Measurements from ENCODE around the gene PLSCR4. TPM values are rescaled to one million over a fixed set of nuclear protein-coding genes. Genes with fewer than 3 reads are reported as not detected.

PLSCR4 gene
- total and polyA plus RNA-seq, 2 of the 4 experiments (the other 2 are of a cell fraction), result 3.8 to 4.4 TPM

GRCh38 chr3:146152834-146153233, 98.1 kb downstream of the PLSCR4 start:
- no peak overlapping the region for H3K27ac ChIP-seq (ENCODE audit: insufficient read depth, low read length)
- H3K23ac ChIP-seq (ENCODE audit: low read depth, low read length), result no peak overlapping the region
- no peak overlapping the region for H4K91ac ChIP-seq (ENCODE audit: insufficient read depth, low read depth, low read length)
- TF ChIP-seq RCOR1 (IDR thresholded peaks at IDR 0.05; ENCODE audit: insufficient replicate concordance, low read length) (no peak), SMC3 (IDR thresholded peaks at IDR 0.05; ENCODE audit: low read depth, low read length) (no peak), RFX5 (IDR thresholded peaks at IDR 0.05; ENCODE audit: low read depth, low read length) (no peak), POLR2A (IDR thresholded peaks at IDR 0.05; ENCODE audit: low read depth, low read length) (no peak), CEBPB (IDR thresholded peaks at IDR 0.05; ENCODE audit: low read depth, low read length) (no peak), FOS (IDR thresholded peaks at IDR 0.05; ENCODE audit: low read depth, low read length) (no peak), CHD1 (IDR thresholded peaks at IDR 0.05; ENCODE audit: low read depth, low read length) (no peak), RAD21 (IDR thresholded peaks at IDR 0.05; ENCODE audit: low read length) (no peak), MAFK (IDR thresholded peaks at IDR 0.05; ENCODE audit: low read depth, low read length) (no peak), BHLHE40 (IDR thresholded peaks at IDR 0.05; ENCODE audit: low read depth, low read length) (no peak), NFE2L2 (IDR thresholded peaks at IDR 0.05; ENCODE audit: low read depth, low read length) (no peak), CTCF (conservative IDR thresholded peaks at IDR 0.05; ENCODE audit: low read depth, low read length) (no peak), MXI1 (IDR thresholded peaks at IDR 0.05; ENCODE audit: borderline replicate concordance, low read depth, low read length) (no peak), MAZ (IDR thresholded peaks at IDR 0.05; ENCODE audit: borderline replicate concordance, low read depth, low read length) (no peak)
- TF ChIP-seq, protein P1, sequence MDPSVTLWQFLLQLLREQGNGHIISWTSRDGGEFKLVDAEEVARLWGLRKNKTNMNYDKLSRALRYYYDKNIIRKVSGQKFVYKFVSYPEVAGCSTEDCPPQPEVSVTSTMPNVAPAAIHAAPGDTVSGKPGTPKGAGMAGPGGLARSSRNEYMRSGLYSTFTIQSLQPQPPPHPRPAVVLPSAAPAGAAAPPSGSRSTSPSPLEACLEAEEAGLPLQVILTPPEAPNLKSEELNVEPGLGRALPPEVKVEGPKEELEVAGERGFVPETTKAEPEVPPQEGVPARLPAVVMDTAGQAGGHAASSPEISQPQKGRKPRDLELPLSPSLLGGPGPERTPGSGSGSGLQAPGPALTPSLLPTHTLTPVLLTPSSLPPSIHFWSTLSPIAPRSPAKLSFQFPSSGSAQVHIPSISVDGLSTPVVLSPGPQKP (IDR thresholded peaks at IDR 0.05; ENCODE audit: borderline replicate concordance, low read depth, low read length), result no peak
- TF ChIP-seq, protein P2, sequence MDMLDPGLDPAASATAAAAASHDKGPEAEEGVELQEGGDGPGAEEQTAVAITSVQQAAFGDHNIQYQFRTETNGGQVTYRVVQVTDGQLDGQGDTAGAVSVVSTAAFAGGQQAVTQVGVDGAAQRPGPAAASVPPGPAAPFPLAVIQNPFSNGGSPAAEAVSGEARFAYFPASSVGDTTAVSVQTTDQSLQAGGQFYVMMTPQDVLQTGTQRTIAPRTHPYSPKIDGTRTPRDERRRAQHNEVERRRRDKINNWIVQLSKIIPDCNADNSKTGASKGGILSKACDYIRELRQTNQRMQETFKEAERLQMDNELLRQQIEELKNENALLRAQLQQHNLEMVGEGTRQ (IDR thresholded peaks at IDR 0.05; ENCODE audit: low read depth, low read length), result no peak
- no peaks in the 10 kb centered on the region for H3K27me3 ChIP-seq (ENCODE audit: control insufficient read depth, insufficient read depth, low read length)
- H2BK20ac ChIP-seq (ENCODE audit: low read depth, low read length), result no peak overlapping the region
- no peak overlapping the region for H3K56ac ChIP-seq (ENCODE audit: extremely low read depth, insufficient read depth, low read length)
- ATAC-seq (ENCODE audit: low read depth), result peak; percentile 38; the same call in 1 of the 2 replicates
- peaks cover 7% of the 10 kb centered on the region for H3K9me1 ChIP-seq (ENCODE audit: insufficient read depth, low read length)
- H3K9ac ChIP-seq (ENCODE audit: low read depth, low read length), result no peak overlapping the region
- no peak overlapping the region for H2AK9ac ChIP-seq (replicated peaks; ENCODE audit: low read depth, low read length, poor library complexity)
- H4K8ac ChIP-seq (ENCODE audit: low read depth in 2 of 2, low read length in 2 of 2), result no peak overlapping the region
- H3K18ac ChIP-seq (ENCODE audit: low read depth, low read length), result no peak overlapping the region
- H3K4me2 ChIP-seq (ENCODE audit: low read depth, low read length), result peak overlapping the region; percentile 18
- H2BK120ac ChIP-seq (ENCODE audit: low read depth, low read length), result no peak overlapping the region
- in situ Hi-C loops (cut with MboI; ENCODE audit: low sequenced_read_pairs), result no loop called here
- intact Hi-C loops (cut with micrococcal nuclease), result no loop called here
- peak overlapping the region; percentile 27 for H2AFZ ChIP-seq (replicated peaks; ENCODE audit: low read length, poor library complexity)
- H3K4me3 ChIP-seq (ENCODE audit: insufficient read depth, low read depth, low read length), result no peak overlapping the region
- H2AK5ac ChIP-seq (ENCODE audit: low read depth, low read length), result no peak overlapping the region
- no peak overlapping the region for H4K5ac ChIP-seq (ENCODE audit: low read depth, low read length)
- H3K4ac ChIP-seq (ENCODE audit: low read depth, low read length), result no peak overlapping the region
- no peaks in the 10 kb centered on the region for H3K9me3 ChIP-seq (ENCODE audit: control insufficient read depth, insufficient read depth, low read length)
- WGBS, 2 experiments (ENCODE audit: extremely low coverage in 2 of 2, insufficient read length in 1 of 2), result no CpG with 5 or more reads among the region's 6 CpGs
- dilution Hi-C loops (cut with HindIII; ENCODE audit: low sequenced_read_pairs, unreplicated experiment), result no loop called here
- CTCF ChIA-PET, result interaction anchor here (0.6 kb wide), 1 partner anchor 37 kb away, joined by 3 read pairs; no protein-coding TSS in a partner anchor
- peaks cover 12% of the 10 kb centered on the region for H3K4me1 ChIP-seq (ENCODE audit: control insufficient read depth, insufficient read depth, low read length)
- no TSS peak for BruUV-seq (replicated peaks)
- no peak overlapping the region for H2BK15ac ChIP-seq (ENCODE audit: low read depth, low read length)
- H3K36me3 ChIP-seq (ENCODE audit: control insufficient read depth, insufficient read depth, low read length), result peaks cover 5% of the 10 kb centered on the region
- DNase-seq, result no peak
- POLR2A ChIA-PET (ENCODE audit: unreplicated experiment), result interaction anchor here (1.3 kb wide), 1 partner anchor 9 kb away, joined by 4 read pairs; no protein-coding TSS in a partner anchor
- H4K20me1 ChIP-seq (ENCODE audit: insufficient read depth, low read length), result peaks cover 57% of the 10 kb centered on the region
- no peak overlapping the region for H3K14ac ChIP-seq (replicated peaks; ENCODE audit: low read depth, low read length)
- H3K79me1 ChIP-seq (ENCODE audit: low read depth in 1 of 2, low read length in 2 of 2), result peaks cover 14 to 56% of the 10 kb centered on the region in 2 experiments; a peak in 2 of 4 replicates
- H2BK5ac ChIP-seq (ENCODE audit: low read depth, low read length, poor library complexity, severe bottlenecking), result no peak overlapping the region
